Lower leg skin (tissue), 4 donors: ENCODE results near the gene ERC2. TPM values are rescaled to one million over a fixed set of nuclear protein-coding genes. Genes with fewer than 3 reads are reported as not detected.

Experiments
- DNase-seq, 2 donors: peaks; one replicate each; pipeline ENCODE4 v3.0.0-alpha.2; 2019; ENCODE audit warnings: low spot score in 2 of 2
- H3K4me3 ChIP-seq: fragments of 200-600 bp; sonication (generic); 2 replicates; pipeline ENCODE4 v1.5.1; 2017; ENCODE audit warnings: mild to moderate bottlenecking, low read depth; ENCODE audit not compliant: poor library complexity, severe bottlenecking
- POLR2A ChIP-seq, 2 donors: fragments of 450-650 bp; IDR thresholded peaks; one replicate each; pipeline ENCODE4 v1.6.1; 2016 to 2017; ENCODE audit warnings: antibody characterized with exemption in 2 of 2, mild to moderate bottlenecking in 1 of 2, moderate library complexity in 1 of 2
- WGBS, 2 donors: methylation state at CpG; one replicate each; pipeline ENCODE4 v1.1.5; 2018; 5-methylcytosine and 5-hydroxymethylcytosine counted together
- intact Hi-C: fragments of 100-400 bp; cut with DNase I; formaldehyde crosslinking; loops from one replicate; pipeline ENCODE4 v1.15.0; 2023; ENCODE audit warnings: low total_unique reads
- total RNA-seq, 4 donors: library from RNA; depleted of rRNA; stranded (reverse); fragments of >200 nt; gene quantifications; one replicate each; pipeline ENCODE4 v1.1.0, GENCODE V29; 2016
- TF ChIP-seq, protein P1 (sequence below), 3 donors: fragments of 450-650 bp; IDR thresholded peaks; one replicate each; pipeline ENCODE4 v1.5.1; 2016; ENCODE audit warnings: antibody characterized with exemption in 3 of 3, mild to moderate bottlenecking in 3 of 3, moderate library complexity in 2 of 3

The ERC2 gene
- total RNA-seq, 4 donors from 2014 or later, result 0.23 to 1.3 (median 0.42) TPM; not detected in 1

- DNase-seq, result no peak
- TF ChIP-seq, protein P1, sequence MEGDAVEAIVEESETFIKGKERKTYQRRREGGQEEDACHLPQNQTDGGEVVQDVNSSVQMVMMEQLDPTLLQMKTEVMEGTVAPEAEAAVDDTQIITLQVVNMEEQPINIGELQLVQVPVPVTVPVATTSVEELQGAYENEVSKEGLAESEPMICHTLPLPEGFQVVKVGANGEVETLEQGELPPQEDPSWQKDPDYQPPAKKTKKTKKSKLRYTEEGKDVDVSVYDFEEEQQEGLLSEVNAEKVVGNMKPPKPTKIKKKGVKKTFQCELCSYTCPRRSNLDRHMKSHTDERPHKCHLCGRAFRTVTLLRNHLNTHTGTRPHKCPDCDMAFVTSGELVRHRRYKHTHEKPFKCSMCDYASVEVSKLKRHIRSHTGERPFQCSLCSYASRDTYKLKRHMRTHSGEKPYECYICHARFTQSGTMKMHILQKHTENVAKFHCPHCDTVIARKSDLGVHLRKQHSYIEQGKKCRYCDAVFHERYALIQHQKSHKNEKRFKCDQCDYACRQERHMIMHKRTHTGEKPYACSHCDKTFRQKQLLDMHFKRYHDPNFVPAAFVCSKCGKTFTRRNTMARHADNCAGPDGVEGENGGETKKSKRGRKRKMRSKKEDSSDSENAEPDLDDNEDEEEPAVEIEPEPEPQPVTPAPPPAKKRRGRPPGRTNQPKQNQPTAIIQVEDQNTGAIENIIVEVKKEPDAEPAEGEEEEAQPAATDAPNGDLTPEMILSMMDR (IDR thresholded peaks at IDR 0.05), result no peak
- no peak for TF ChIP-seq POLR2A (IDR thresholded peaks at IDR 0.05)
- intact Hi-C loops, result no loop called here
- H3K4me3 ChIP-seq, result no peak overlapping the region
- 53 to 61% methylated on average over 4 of the region's 4 CpGs for WGBS, 2 donors
These were observed 850.9 kb downstream of the ERC2 start for GRCh38 chr3:55617385-55617784.

DNA sequence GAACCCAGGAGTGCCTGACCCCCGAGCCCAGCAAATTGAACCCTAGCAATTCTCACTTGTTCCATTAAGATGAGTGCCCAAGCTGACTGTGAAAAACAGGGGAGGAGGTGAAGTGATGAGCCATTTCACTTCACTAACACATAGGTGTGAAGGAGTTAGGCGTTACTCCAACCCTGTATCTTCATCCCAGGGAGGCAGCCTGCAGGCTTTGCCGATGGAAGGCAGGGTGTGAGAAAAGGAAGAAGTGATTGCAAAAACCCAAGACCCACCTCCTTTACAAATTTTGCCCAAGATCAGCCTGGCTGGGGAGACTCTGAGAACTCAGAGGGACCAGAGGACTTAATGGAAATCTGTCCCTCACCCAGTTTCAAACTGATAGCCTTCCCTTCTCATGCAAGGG is 851.5 kb downstream of the ERC2 start:
- WGBS, 2 donors, result 93% methylated on average over 3 of the region's 3 CpGs
- no peak for DNase-seq
- H3K4me3 ChIP-seq, result no peak overlapping the region
- TF ChIP-seq, protein P1 (IDR thresholded peaks at IDR 0.05), result no peak
- no peak for TF ChIP-seq POLR2A (IDR thresholded peaks at IDR 0.05)
- intact Hi-C loops, result no loop called here

DNA sequence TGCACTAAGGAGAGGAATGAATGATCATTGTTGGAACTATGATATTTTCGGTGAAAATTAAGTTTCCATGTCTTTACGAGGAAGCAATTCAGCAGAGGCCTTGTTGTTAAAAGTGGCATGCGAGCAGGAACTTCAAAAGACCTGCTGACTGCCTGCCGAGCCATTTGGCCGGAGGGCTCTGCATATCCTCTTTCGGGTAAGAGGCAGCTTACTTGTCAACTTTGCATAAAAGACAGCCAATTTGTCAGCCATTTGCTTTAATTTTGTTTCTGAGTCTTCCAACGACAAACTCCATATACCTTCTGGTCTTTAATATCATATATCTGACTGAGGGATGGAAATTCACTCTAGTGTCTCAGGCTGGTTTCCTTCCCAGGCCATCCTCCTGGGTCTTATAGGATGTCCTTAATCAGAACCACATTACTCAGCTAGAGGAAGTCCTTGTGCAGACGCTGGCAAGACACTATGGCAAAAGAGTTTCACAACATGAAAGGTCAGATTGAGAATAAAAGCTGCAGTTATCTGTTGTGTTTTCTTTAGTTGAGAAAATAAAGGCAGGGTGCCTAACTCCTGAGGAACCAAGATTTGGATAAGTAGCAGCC is 852.5 kb downstream of the ERC2 start:
- intact Hi-C loops, result no loop called here
- 50 to 58% methylated on average over 8 of the region's 8 CpGs for WGBS, 2 donors
- no peak for TF ChIP-seq POLR2A (IDR thresholded peaks at IDR 0.05)
- TF ChIP-seq, protein P1 (IDR thresholded peaks at IDR 0.05), result no peak

GRCh38 chr3:55615039-55615693 is 853.1 kb downstream of the ERC2 start:
- H3K4me3 ChIP-seq, result no peak overlapping the region
- DNase-seq, result no peak
- intact Hi-C loops, result no loop called here
- WGBS, 2 donors, result 77 to 79% methylated on average over 4 of the region's 4 CpGs
- TF ChIP-seq, protein P1 (IDR thresholded peaks at IDR 0.05), result no peak
- TF ChIP-seq POLR2A (IDR thresholded peaks at IDR 0.05), result no peak

More for the DNA sequence above, 852.5 kb downstream of the ERC2 start:
- H3K4me3 ChIP-seq, result no peak overlapping the region
- DNase-seq, result no peak

- WGBS, 2 donors, result 76% methylated on average over 1 of the region's 1 CpG
- intact Hi-C loops, result no loop called here
- no peak for TF ChIP-seq POLR2A (IDR thresholded peaks at IDR 0.05)
- TF ChIP-seq, protein P1 (IDR thresholded peaks at IDR 0.05), result no peak
These were observed 857.1 kb downstream of the ERC2 start for GRCh38 chr3:55611121-55611520.

More at GRCh38 chr3:55611121-55611520, 857.1 kb downstream of the ERC2 start:
- H3K4me3 ChIP-seq, result no peak overlapping the region
- no peak for DNase-seq
